Kasumi-1 (cell line): ENCODE measurements around the gene IFFO2.

ENCODE experiments used
- DNase-seq, 2 experiments: peaks; one replicate each; lab custom pipeline; 2025; lab: John Stamatoyannopoulos, UW

Gene IFFO2

GRCh38 chr1:18936814-18937481, 19.5 kb downstream of the IFFO2 start:
- no peak for DNase-seq

DNA sequence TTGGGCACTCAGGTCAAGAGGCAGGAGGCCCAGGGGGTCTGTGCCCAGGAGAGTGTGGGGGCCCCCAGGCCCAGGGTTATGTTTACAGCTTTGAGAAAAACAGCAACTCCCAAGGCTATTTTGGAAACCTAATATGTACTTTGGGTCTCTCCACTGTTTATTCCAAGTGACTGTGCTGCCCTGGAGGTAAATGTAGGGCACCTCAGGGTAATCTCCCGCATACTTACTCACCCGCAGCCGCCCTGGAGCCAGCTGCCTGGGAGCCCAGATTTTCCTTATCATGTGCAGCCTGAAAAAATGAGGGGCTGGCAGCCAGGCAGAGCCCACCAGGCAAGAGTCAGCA, 20.0 kb downstream of the IFFO2 start:
- no peak for DNase-seq

DNA sequence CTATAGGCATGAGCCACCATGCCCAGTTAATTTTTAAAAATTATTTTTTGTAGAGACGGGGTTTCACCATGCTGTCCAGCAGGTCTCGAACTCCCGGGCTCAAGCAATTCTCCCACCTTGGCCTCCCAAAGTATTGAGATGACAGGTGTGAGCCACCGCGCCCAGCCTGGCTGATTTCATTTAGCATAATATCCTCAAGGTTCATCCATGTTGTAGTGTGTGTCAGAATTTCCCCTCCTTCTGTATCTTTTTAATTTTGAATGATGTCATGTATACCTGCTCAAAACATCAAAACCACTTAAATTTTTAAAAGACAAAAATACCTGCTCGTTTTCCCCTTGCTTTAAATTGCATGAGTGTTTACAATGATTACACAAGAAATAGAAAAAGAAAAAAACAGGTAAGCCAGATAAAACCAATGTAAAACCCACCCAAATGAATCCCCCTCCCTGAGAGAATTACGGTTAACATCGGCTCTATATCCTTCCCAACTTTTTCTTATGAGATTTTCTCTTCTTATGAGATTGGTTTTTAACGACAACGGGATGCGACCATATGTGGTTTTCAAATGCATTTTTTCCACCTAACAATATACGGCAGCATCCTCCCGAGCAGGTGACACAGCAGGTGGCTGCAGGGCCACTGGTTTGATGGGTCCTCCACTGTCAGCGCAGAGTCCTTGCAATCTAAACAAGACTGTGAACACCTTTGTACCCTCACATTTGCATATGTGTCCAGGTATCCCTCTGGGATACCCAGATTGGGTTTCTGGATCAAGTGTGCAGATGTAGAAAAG, 22.1 kb downstream of the IFFO2 start:
- DNase-seq = no peak

- DNase-seq = no peak
Measured at GRCh38 chr1:18932879-18933278, 23.6 kb downstream of the IFFO2 start.

GRCh38 chr1:18932387-18932786, 24.1 kb downstream of the IFFO2 start:
- DNase-seq = no peak

DNA sequence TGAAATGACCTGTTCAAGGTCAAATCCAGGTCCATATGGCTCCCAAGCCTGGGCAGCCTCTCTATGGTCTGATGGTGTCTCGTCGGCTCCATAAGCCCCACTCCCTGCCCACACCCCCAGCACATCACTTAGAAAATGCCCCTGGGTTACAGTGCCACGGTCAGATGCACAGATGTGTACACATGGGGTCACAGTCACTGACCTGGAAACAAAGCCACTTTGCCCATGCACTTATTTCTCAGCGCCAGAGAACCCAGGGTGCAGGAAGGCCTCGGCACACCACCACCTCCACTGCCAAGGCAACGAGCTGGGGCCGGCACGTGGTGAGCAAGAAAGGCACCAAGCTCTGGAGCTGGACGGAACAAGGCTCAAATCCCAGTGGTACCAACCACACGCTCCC, 24.7 kb downstream of the IFFO2 start:
- DNase-seq = no peak

- DNase-seq = no peak
Measured at GRCh38 chr1:18929686-18930085, 26.8 kb downstream of the IFFO2 start.

GRCh38 chr1:18928985-18929384, 27.5 kb downstream of the IFFO2 start:
- no peak for DNase-seq

DNA sequence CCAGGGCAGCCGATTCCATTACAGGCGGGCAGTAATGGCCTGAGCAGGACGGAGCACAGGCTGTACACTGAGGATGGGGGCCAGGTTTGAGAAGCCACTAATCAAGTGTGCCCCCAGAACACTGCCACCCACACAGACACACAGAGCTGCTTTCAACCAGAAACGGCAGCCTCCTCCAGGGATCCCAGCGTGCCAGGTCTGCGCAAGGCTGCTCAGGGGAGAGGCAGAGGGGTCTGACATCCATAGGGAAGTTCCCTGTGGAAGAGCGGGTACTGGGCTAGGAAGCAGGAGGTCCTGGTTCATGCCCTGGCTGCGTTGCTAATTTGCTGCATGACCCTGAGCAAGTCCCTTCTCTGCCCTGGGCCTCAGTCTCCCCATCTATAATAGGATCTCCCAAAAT, 28.1 kb downstream of the IFFO2 start:
- DNase-seq = no peak

GRCh38 chr1:18927654-18928272, 28.7 kb downstream of the IFFO2 start:
- DNase-seq = peak; percentile 66 to 77

DNA sequence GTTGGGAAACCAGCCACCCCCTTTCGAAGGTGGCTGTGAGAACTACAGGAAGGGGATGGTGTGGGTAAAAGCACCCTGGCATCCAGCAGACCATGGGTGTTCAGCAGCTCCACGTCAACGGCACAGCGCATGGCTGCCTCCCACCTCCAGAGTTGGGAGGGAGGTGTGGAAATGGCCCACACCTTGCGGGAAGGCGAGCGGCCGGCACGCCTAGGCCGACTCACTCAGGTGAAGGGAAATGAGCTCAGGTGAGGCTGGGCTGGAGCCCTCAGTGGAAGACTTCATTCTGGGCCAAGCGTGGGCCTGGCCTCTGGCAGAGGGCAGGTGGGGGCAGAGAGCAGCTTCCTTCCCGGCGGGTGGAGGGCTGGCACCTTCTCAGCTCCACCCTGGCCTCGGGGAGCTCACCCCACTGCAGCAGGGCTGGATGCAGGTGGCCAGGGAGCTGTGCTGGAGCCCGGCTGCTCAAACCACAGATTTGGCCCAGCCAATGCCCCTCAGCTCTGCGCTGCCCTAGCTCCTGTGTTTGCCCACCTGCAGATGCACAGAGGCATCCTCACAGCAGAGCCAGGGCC, 29.3 kb downstream of the IFFO2 start:
- no peak for DNase-seq

DNA sequence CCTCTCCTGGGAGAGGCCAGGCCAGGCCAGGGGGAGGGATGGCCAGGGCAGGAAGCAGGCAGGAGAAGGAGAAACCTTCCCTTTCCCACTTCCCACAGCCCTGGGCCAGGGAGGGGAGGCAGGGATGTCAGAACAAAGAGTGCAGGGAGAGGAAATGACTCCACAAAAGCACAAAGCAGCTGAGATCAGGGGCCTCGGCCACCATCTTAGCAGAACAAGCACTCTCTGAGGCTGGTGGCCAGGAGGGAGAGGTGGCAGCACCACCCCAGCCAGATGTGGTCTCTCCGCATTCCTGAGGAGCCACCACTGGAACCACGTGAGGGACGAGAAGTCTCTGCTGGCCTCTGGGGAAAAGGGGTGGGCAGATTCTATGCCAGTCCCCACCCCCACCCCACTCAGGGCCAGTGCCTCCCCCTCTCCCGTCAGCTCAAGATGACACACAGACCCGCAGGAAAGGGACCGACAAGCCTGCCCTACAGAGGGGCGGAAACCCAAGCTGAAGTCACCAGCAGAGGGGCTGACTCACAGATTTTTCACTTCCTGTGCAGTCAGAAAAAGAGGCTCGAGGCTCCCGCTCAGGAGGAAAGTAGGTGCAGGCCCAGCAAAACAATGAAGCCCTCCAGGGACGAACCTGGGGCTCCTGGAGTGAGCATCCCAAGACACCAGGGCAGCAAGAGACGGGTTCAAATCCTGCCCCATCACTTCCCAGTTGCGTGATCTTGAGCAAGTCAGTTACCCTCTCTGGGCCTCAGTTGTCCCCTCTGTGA, 30.0 kb downstream of the IFFO2 start:
- DNase-seq = peak; percentile 96

DNA sequence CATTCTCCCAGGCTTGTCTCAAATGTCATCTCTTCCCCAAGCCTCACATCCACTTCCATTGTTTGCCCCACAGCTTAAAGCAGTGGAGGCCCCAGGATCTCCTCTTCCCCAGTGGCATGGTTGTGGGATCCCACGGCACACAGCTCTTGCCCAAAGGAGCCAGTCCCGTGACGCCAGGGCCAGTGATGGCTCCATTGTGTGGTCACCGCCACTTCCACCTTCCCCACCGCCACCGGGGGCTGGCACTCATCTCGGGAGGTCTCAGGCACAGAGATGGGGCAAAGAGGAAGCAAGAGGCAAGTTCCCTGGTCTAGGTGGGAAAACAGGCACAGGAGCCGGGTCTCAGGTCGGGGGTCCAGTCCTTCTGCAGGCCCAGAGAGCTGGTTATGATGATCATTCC, 31.2 kb downstream of the IFFO2 start:
- no peak for DNase-seq

- peak; percentile 28 to 43 for DNase-seq
Measured at GRCh38 chr1:18924221-18924691, 32.2 kb downstream of the IFFO2 start.

DNA sequence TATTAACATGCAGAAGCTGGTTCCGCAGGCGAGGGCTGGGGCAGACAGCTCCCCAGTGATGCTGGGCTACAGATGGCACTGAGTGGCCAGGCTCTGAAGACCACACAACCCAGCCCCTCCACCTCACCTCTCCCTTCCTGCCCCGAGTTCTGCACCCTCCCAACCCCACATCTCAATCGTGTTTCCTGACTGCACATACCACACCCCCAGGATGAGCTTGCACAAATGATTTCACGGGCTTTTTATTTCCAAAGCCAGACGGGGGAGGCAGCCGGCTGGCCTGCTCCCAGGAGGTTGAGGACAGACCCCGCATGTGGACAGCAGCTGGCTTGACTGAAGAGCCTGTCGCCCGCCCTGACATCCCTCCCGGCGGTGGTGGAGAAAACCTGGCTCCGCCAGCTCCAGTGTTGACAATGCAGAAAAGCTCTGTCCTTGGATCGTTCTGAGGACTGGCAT, 32.7 kb downstream of the IFFO2 start:
- DNase-seq = no peak

GRCh38 chr1:18922848-18923755, 33.4 kb downstream of the IFFO2 start:
- DNase-seq = no peak

- no peak for DNase-seq
Measured at GRCh38 chr1:18922319-18922726, 34.2 kb downstream of the IFFO2 start.

- DNase-seq = no peak
Measured at GRCh38 chr1:18921516-18922251, 34.8 kb downstream of the IFFO2 start.

GRCh38 chr1:18920931-18921330, 35.5 kb downstream of the IFFO2 start:
- DNase-seq = no peak

GRCh38 chr1:18919956-18920355, 36.5 kb downstream of the IFFO2 start:
- no peak for DNase-seq
